ENCODE results near the gene RPL23. TPM values are rescaled to one million over a fixed set of nuclear protein-coding genes. Genes with fewer than 3 reads are reported as not detected.

Gene RPL23
- polyA plus RNA-seq, 3 donors from 2014 or later, result 285 to 713 (median 532) TPM

GRCh38 chr17:38879878-38880665, 26.6 kb upstream of the RPL23 start:
- Mint-ChIP-seq H3K4me3 (peak overlapping the region; percentile 38 to 83 (median 63)), H3K27ac (peak overlapping the region; percentile 61 to 93 (median 80)), H3K4me1 (peaks cover 92 to 96% of the 10 kb centered on the region in 2 donors), H3K27me3 (ENCODE audit: low read depth in 3 of 3) (peaks cover 10 to 16% (median 11%) of the 10 kb centered on the region in 3 donors), H3K36me3 (peaks cover 14 to 24% (median 16%) of the 10 kb centered on the region in 3 donors), H3K9me3 (no peaks in the 10 kb centered on the region)
- DNase-seq, result no peak

DNA sequence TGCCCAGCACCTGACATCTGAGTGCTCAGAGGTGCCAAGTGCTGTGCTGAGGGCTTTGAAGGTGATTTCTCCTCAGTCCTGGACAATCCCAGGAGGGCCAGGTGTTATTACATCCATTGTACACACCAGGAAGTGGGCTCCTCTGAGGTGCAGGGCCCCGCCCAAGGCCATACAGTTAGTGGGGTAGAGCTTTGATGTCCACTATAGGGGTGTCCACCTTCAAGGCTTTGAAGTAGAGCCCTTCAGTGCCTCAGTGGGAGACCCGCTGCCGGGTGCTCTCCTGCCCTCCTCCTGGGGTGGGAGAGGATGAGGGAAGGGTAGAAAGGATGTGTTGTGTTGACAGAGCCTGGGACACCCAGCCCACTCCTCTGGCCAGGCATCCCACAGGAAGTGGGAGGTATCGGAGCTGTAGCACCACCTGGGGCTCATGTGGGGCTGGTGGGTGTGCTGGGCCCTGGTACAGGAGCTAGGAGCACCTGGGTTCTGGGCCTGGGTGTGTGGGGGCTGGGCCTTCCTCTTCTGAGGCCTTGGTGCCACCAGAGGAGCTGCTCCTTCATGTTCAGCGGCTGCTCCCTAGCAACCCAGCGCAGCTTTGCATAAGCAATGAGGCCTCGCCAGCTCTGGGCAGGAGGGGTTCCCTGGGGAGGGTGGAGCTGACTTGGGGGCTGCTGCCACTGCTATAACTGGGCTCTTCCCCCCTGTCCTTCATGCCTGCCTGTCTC, 23.8 kb upstream of the RPL23 start:
- H3K27me3 Mint-ChIP-seq (ENCODE audit: low read depth in 3 of 3), result peaks cover 7 to 10% (median 7%) of the 10 kb centered on the region in 3 donors
- peaks cover 6 to 13% (median 8%) of the 10 kb centered on the region in 3 donors for H3K36me3 Mint-ChIP-seq
- peaks cover 96 to 99% of the 10 kb centered on the region in 2 donors for H3K4me1 Mint-ChIP-seq
- H3K9me3 Mint-ChIP-seq, result no peaks in the 10 kb centered on the region
- H3K27ac Mint-ChIP-seq, result peak overlapping the region; percentile 73 to 87 (median 82)
- no peak for DNase-seq
- peak overlapping the region; percentile 45 to 69 (median 59) for H3K4me3 Mint-ChIP-seq

GRCh38 chr17:38875477-38876075, 22.1 kb upstream of the RPL23 start:
- DNase-seq, result no peak
- H3K27me3 Mint-ChIP-seq (ENCODE audit: low read depth in 3 of 3), result peaks cover 2 to 15% (median 7%) of the 10 kb centered on the region in 3 donors
- H3K9me3 Mint-ChIP-seq, result no peaks in the 10 kb centered on the region
- H3K36me3 Mint-ChIP-seq, result peaks cover 0 to 6% (median 0%) of the 10 kb centered on the region in 3 donors
- H3K4me3 Mint-ChIP-seq, result peak overlapping the region; percentile 58 to 99 (median 67)
- peaks cover 92 to 93% of the 10 kb centered on the region in 2 donors for H3K4me1 Mint-ChIP-seq
- H3K27ac Mint-ChIP-seq, result peak overlapping the region; percentile 42 to 91 (median 84)

DNA sequence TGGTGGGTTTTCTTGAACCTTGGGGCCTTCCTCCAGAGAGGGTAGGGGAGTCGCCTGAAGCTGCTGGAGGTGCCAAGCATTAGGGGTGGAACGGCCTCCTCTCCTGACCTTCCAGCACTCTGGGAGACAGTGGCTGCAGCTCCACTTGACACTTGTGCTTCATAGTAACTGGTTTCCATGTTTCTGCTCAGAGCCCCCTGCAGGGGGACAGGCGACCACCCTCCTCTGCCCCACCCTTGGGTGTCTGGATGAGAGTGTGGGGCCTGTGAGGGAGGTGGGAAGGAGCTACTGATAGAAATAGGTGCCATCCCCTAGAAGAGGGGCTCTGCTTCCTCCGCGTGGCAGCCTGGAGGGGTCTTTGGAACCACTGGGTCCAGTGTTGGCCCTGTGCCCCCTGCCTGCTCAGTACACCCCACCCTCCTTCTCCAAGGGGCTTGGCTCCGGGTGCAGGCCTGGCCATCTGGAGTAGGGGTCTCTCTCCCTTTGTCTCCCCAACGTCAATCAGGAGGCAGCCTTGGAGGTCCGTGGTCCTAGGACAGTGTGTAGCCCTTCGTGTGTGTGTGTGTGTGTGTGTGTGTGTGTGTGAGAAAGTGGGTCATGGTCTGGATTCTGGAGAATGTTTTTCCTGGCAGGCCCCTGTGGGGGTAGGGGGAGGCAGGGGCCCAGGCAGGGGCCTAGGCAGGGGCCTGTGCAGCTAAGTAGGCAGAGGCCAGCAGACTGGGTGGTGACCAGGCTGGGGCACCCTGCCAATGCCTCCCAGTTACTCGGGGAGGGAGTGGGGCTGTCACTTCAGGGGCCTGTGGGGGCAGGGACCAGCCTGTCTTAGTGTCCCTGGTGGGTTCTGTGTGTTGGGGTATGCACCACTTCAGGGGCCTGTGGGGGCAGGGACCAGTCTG, 21.2 kb upstream of the RPL23 start:
- Mint-ChIP-seq H3K4me3 (peak overlapping the region; percentile 60 to 99 (median 74)), H3K27me3 (ENCODE audit: low read depth in 3 of 3) (peaks cover 4 to 16% (median 8%) of the 10 kb centered on the region in 3 donors), H3K27ac (peak overlapping the region; percentile 73 to 93 (median 89)), H3K9me3 (no peaks in the 10 kb centered on the region), H3K36me3 (peaks cover 0 to 5% (median 0%) of the 10 kb centered on the region in 3 donors), H3K4me1 (peaks cover 84 to 85% of the 10 kb centered on the region in 2 donors)
- no peak for DNase-seq

DNA sequence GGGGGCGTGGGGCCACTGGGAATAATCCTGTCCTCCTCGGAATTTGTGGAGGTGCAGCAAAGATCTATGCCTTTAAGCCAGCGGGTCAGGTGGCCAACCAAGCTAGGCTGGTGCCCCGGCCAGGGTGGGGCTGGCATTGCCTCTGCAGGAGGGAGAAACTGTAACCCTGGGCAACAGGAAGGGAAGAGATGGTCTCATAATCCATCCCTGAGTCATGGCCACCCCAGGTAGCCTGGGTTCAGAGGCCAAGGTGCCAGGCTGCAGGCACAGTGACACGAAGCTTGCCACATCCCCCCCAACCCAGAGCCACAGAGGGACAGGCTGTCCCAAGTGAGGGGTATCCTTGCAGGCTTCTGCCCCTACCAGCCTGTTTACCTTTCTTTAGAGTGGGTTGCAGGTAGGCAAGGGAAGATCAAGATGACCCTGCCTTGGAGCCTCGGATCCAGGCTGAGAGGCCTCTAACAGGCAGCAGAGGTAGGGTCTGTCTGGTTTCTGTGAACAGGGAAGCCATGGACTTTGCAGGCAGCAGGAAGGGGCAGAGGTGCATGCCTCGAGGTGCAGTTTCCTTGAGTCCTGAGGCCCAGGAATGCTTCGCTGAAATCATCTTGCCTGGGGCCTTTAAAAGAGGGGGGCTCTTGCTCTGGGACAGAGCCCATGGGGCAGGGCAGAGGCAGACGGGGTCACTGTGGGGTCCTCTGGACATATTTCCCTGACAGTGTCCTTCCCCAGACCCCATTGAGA, 20.3 kb upstream of the RPL23 start:
- Mint-ChIP-seq H3K9me3 (no peaks in the 10 kb centered on the region), H3K4me1 (peaks cover 80% of the 10 kb centered on the region in 2 donors), H3K27me3 (ENCODE audit: low read depth in 3 of 3) (peaks cover 10 to 21% (median 16%) of the 10 kb centered on the region in 3 donors), H3K36me3 (no peaks in the 10 kb centered on the region), H3K27ac (peak overlapping the region; percentile 73 to 93 (median 86)), H3K4me3 (peak overlapping the region; percentile 42 to 99 (median 74))
- DNase-seq, result no peak

DNA sequence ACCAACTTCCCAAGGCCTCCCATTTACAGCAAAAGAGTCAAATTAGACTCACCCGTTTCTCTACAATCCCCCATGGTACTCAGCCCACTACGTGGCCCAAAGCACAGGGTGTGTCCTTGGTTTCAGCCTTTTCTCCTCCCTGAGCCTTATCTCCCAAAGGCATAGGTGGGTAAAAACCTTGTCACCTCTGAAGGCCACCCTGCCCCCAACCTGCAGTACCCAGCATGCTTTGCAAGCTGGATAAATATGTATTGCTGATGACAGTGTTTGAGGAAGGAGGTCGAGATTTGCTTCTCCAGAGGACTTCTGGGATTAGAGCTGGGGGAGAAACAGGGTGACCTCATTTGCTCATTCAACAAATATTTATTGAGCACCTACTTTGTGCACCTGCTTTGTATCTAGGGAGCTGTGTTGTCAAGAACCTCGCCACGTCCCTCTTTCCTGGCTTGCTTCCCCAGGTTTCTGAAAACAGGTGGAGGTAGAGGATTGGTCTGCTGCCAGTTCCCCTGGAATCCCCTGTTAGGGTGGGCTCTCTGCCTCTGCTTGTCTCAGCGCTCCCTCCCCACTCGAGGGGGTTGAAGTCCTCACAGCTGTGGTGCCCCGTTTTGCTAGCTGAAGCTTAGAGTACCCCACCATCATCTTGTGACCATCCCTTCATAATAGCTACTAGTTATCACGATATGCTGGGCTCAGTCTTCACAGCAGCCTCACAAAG, 19.3 kb upstream of the RPL23 start:
- DNase-seq, result no peak
- Mint-ChIP-seq H3K36me3 (no peaks in the 10 kb centered on the region), H3K27me3 (ENCODE audit: low read depth in 3 of 3) (peaks cover 14 to 23% (median 23%) of the 10 kb centered on the region in 3 donors), H3K4me1 (peaks cover 80% of the 10 kb centered on the region in 2 donors), H3K27ac (peak overlapping the region; percentile 81 to 99 (median 94)), H3K4me3 (peak overlapping the region; percentile 92 to 99 (median 98)), H3K9me3 (no peaks in the 10 kb centered on the region)

DNA sequence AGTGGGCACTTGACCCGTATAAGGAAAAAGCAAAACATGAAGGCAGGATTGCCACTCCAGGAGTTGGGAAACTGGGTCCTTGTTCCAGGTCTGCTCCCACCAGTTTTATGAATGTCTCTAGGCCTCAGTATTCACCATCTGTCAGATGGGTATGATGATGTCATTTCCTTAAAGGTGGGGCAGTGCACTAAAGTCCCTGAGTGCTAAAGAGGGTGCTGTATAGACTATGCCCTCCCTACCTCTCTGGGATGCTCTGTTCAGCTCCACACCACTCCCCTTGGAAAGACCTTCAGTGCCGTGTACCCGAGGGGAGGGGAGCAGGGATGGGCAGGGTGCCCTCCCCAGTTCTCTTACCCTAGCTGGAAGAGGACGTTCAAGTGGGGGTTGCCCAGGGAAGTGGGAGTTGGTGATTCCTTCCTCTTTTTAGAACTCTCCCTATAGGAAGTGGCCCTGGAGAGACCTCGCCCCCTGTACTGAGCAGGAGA, 18.5 kb upstream of the RPL23 start:
- no peaks in the 10 kb centered on the region for H3K9me3 Mint-ChIP-seq
- DNase-seq, result no peak

GRCh38 chr17:38871247-38872015, 17.9 kb upstream of the RPL23 start:
- DNase-seq, result peak; percentile 56 to 61 (median 58)
- Mint-ChIP-seq H3K27ac (peak overlapping the region; percentile 91 to 99 (median 96)), H3K36me3 (no peaks in the 10 kb centered on the region), H3K27me3 (ENCODE audit: low read depth in 3 of 3) (peaks cover 17 to 27% (median 19%) of the 10 kb centered on the region in 3 donors), H3K9me3 (no peaks in the 10 kb centered on the region), H3K4me3 (peak overlapping the region; percentile 92 to 99 (median 98)), H3K4me1 (peaks cover 71 to 74% of the 10 kb centered on the region in 2 donors)

More for the DNA sequence above, 18.5 kb upstream of the RPL23 start:
- no peaks in the 10 kb centered on the region for H3K36me3 Mint-ChIP-seq
- H3K4me3 Mint-ChIP-seq, result peak overlapping the region; percentile 92 to 99 (median 98)
- H3K27me3 Mint-ChIP-seq (ENCODE audit: low read depth in 3 of 3), result peaks cover 17 to 27% (median 23%) of the 10 kb centered on the region in 3 donors
- peaks cover 78 to 80% of the 10 kb centered on the region in 2 donors for H3K4me1 Mint-ChIP-seq
- H3K27ac Mint-ChIP-seq, result peak overlapping the region; percentile 91 to 99 (median 96)

GRCh38 chr17:38870259-38871165, 17.0 kb upstream of the RPL23 start:
- Mint-ChIP-seq H3K27me3 (ENCODE audit: low read depth in 3 of 3) (peaks cover 19 to 30% (median 21%) of the 10 kb centered on the region in 3 donors), H3K27ac (peak overlapping the region; percentile 91 to 99 (median 96)), H3K36me3 (no peaks in the 10 kb centered on the region), H3K4me1 (peaks cover 63 to 64% of the 10 kb centered on the region in 2 donors), H3K9me3 (no peaks in the 10 kb centered on the region), H3K4me3 (peak overlapping the region; percentile 92 to 99 (median 98))
- peak; percentile 65 to 73 (median 73) for DNase-seq

DNA sequence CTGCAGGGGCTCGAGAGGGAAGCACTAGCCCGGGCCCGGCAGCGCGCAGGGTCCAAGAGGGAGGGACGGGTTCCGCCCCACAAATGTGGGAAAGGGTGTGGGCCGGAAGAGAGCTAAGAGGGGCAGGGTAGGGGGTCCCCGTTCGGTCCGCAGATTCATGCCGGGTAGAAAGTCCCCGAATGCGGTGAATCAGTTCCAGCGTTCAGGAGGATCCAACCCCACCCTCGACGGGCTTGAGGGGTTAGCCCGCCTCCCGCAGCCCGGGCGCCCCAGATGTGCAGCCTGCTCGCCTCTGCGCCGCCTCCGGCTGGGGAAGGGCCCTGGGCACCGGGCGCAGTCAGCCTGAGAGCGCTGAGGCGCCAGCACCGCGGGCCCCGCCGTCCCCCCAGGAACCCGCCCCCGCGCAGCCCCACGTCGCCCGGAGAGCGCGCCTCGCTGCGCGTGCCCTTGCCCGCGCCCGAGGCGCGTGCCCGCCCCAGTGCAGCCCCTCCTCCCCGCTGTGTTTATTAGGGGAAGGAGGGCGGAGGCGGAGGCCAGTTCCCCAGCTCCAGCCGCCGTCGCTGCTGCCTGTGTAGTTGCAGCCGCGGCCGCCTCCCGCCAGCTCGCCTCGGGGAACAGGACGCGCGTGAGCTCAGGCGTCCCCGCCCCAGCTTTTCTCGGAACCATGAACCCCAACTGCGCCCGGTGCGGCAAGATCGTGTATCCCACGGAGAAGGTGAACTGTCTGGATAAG, 16.2 kb upstream of the RPL23 start, which contains the start of gene LASP1:
TSS of gene LASP1 (plus strand) at position 533 of the 733 bp plus-strand sequence. CDS start at position 665, 132 bp downstream.
- Mint-ChIP-seq H3K27me3 (ENCODE audit: low read depth in 3 of 3) (peaks cover 19 to 30% (median 21%) of the 10 kb centered on the region in 3 donors), H3K4me1 (peaks cover 55 to 56% of the 10 kb centered on the region in 2 donors), H3K36me3 (no peaks in the 10 kb centered on the region), H3K4me3 (peak within 1 kb of the TSS; percentile 94 to 99 (median 98)), H3K27ac (peak within 1 kb of the TSS; percentile 91 to 99 (median 97)), H3K9me3 (no peaks in the 10 kb centered on the region)
- DNase-seq, result peak; percentile 88 to 92 (median 91)

Measured in immature natural killer cell (primary cell).